K562 (cell line): Measurements from ENCODE around the gene NRSN2. TPM values are rescaled to one million over a fixed set of nuclear protein-coding genes. Genes with fewer than 3 reads are reported as not detected.
A peak's percentile ranks its signal among the peaks of the same experiment; 100 is the strongest.

ENCODE experiments used
- ARID1B ChIP-seq: fragments of 450-650 bp; IDR thresholded peaks from 2 replicates; pipeline ENCODE4 v1.6.1; 2016; ENCODE audit warnings: antibody characterized with exemption, mild to moderate bottlenecking, inconsistent platforms
- ETV5 ChIP-seq: sonication (generic); formaldehyde crosslinking; IDR thresholded peaks from 2 replicates; pipeline ENCODE4 v1.4.0; 2020; ENCODE audit warnings: low read depth, mild to moderate bottlenecking, missing genetic modification reagents
- GATA2 ChIP-seq: sonication (generic); formaldehyde crosslinking; IDR thresholded peaks from 2 replicates; pipeline ENCODE4 v1.4.0; 2020; ENCODE audit warnings: mild to moderate bottlenecking, missing genetic modification reagents
- HNRNPUL1 ChIP-seq: fragments of 200-400 bp; formaldehyde crosslinking; IDR thresholded peaks from 2 replicates; pipeline ENCODE4 v1.6.1; 2017; ENCODE audit warnings: low read length
- HSF4 ChIP-seq: fragments of 250-450 bp; sonication (Bioruptor Pico); IDR thresholded peaks from 2 replicates; pipeline ENCODE4 v2.1.2; 2022; ENCODE audit warnings: mild to moderate bottlenecking, moderate library complexity, borderline replicate concordance
- ILF3 ChIP-seq: fragments of 450-650 bp; IDR thresholded peaks from 2 replicates; pipeline ENCODE4 v1.6.1; 2018; ENCODE audit warnings: antibody characterized with exemption, mild to moderate bottlenecking, moderate library complexity, borderline replicate concordance
- KLF1 ChIP-seq: fragments of 450-650 bp; IDR thresholded peaks from 2 replicates; pipeline ENCODE4 v1.6.1; 2016; ENCODE audit warnings: missing genetic modification characterization, missing compliant biosample characterization
- MAFF ChIP-seq: IDR thresholded peaks from 2 replicates; pipeline ENCODE4 v1.6.1; 2012; ENCODE audit warnings: low read length, improper control_type of control experiment
- SMARCB1 ChIP-seq: IDR thresholded peaks from 2 replicates; pipeline ENCODE4 v1.6.1; 2011; ENCODE audit warnings: improper control_type of control experiment, low read depth; ENCODE audit not compliant: insufficient read length
- SREBF2 ChIP-seq: sonication (generic); formaldehyde crosslinking; IDR thresholded peaks from 2 replicates; pipeline ENCODE4 v1.4.0; 2020; ENCODE audit warnings: mild to moderate bottlenecking, missing genetic modification reagents
- TCFL5 ChIP-seq: fragments of 250-450 bp; sonication (Bioruptor Pico); conservative IDR thresholded peaks from 2 replicates; pipeline ENCODE4 v1.6.1; 2021; ENCODE audit warnings: mild to moderate bottlenecking, moderate library complexity, matching md5 sums
- TEAD2 ChIP-seq: fragments of 450-650 bp; IDR thresholded peaks from 2 replicates; pipeline ENCODE4 v1.6.1; 2016; ENCODE audit warnings: missing genetic modification characterization, control low read depth, missing compliant biosample characterization
- TEAD4 ChIP-seq, 2 experiments: sonication (generic) in 1 of 2; formaldehyde crosslinking in 1 of 2; IDR thresholded peaks; 2 replicates each; pipeline versions ENCODE4 v1.6.1 to v1.8.0; 2012 to 2022; ENCODE audit warnings: borderline replicate concordance in 1 of 2, inconsistent platforms in 1 of 2, low read length in 1 of 2, mild to moderate bottlenecking in 1 of 2, missing genetic modification reagents in 1 of 2
- ZNF197 ChIP-seq: fragments of 200-800 bp; sonication (Bioruptor generic); IDR thresholded peaks from 2 replicates; pipeline ENCODE4 v1.6.1; 2016; ENCODE audit warnings: low read depth, missing genetic modification characterization, missing compliant biosample characterization
- ZNF212 ChIP-seq: fragments of 450-650 bp; formaldehyde crosslinking; IDR thresholded peaks from 2 replicates; pipeline ENCODE4 v1.4.0; 2020; ENCODE audit warnings: mild to moderate bottlenecking
- polyA plus RNA-seq, 8 experiments: library from polyadenylated mRNA; depleted of rRNA in 4 of 8; stranded (reverse) in 5 of 8; unstranded in 3 of 8; fragments of >200 nt; fragmentation: Nextera tagmentation in 2 of 8; fragmentation: Illumina TruSeq in 1 of 8; extraction: Ambion mirVana in 2 of 8; extraction: Trizol in 1 of 8; gene quantifications; 2 replicates each; pipeline versions ENCODE4 v1.2.1 to v1.2.3, GENCODE V29; 2011 to 2014; ENCODE audit warnings: inconsistent platforms in 1 of 8, missing spikeins in 1 of 8
- total RNA-seq, 7 experiments: library from RNA; depleted of rRNA in 6 of 7; stranded (reverse); fragments of >200 nt in 6 of 7; fragmentation: Illumina TruSeq in 2 of 7; extraction: Trizol in 2 of 7; gene quantifications; 2 replicates each; pipeline versions ENCODE4 v1.2.1 to v1.2.3, GENCODE V29; 2011 to 2021; ENCODE audit warnings: low replicate concordance in 1 of 7
- TF ChIP-seq, protein P1 (sequence below): fragments of 200-800 bp; sonication (Bioruptor generic); IDR thresholded peaks from 2 replicates; pipeline ENCODE4 v1.6.1; 2017; ENCODE audit warnings: missing genetic modification characterization, missing compliant biosample characterization
- TF ChIP-seq, protein P2 (sequence below): sonication (generic); formaldehyde crosslinking; IDR thresholded peaks from 2 replicates; pipeline ENCODE4 v1.8.1; 2023; ENCODE audit warnings: missing genetic modification reagents, mild to moderate bottlenecking, borderline replicate concordance
- TF ChIP-seq, protein P3 (sequence below): sonication (generic); formaldehyde crosslinking; IDR thresholded peaks from 2 replicates; pipeline ENCODE4 v1.8.1; 2023; ENCODE audit warnings: mild to moderate bottlenecking, missing genetic modification reagents, moderate library complexity

The NRSN2 gene
- total and polyA plus RNA-seq, 9 of the 15 experiments (the other 6 are each of a cell fraction or from before 2014, with no cell fraction given): 7.5 to 29.7 (median 11.1) TPM

DNA sequence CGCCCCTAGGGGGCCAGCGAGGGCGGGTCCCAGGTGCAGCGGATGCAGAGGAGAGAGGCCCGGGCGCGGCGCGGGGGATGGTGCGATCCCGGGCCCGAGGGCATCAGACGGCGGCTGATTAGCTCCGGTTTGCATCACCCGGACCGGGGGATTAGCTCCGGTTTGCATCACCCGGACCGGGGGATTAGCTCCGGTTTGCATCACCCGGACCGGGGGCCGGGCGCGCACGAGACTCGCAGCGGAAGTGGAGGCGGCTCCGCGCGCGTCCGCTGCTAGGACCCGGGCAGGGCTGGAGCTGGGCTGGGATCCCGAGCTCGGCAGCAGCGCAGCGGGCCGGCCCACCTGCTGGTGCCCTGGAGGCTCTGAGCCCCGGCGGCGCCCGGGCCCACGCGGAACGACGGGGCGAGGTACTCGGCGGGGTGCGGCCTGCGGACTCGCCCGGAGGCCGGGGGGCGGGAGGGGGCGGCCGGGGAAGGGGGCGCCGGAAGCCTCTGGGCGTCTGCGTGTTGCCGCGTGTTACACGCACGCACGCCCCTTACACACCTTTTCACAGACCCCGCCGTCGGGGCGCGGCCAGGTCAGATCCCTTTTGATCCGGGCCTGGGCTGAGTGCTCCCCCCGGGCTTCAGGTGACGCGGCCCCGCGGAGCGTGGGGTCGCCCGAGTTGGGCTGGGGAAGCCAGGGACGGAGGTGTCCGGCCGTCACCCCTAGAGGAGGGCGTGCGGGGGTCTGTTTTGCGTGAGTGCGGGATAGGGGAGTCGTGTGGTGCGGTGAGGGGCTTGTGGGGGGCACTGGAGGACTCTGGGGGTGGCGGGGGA is 34.1 kb downstream of the NRSN2 start (continued):
- TF ChIP-seq, protein P1, sequence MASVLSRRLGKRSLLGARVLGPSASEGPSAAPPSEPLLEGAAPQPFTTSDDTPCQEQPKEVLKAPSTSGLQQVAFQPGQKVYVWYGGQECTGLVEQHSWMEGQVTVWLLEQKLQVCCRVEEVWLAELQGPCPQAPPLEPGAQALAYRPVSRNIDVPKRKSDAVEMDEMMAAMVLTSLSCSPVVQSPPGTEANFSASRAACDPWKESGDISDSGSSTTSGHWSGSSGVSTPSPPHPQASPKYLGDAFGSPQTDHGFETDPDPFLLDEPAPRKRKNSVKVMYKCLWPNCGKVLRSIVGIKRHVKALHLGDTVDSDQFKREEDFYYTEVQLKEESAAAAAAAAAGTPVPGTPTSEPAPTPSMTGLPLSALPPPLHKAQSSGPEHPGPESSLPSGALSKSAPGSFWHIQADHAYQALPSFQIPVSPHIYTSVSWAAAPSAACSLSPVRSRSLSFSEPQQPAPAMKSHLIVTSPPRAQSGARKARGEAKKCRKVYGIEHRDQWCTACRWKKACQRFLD: peak; percentile 70; the same call in 1 of the 2 replicates
- TF ChIP-seq TCFL5 (CRISPR knock-in tag) (no peak), HSF4 (no peak), TEAD4 (IDR thresholded peaks at IDR 0.05; ENCODE audit: low read length) (no peak; the same call in 1 of the 2 replicates), TEAD4 (CRISPR knock-in tag; IDR thresholded peaks at IDR 0.05; ENCODE audit: borderline replicate concordance) (no peak), ZNF212 (no peak), TEAD2 (tag) (no peak), SMARCB1 (no peak), ETV5 (CRISPR knock-in tag) (peak; percentile 100), GATA2 (CRISPR knock-in tag) (no peak), MAFF (no peak), ARID1B (peak; percentile 85), SREBF2 (CRISPR knock-in tag) (no peak), KLF1 (peak; percentile 94), ILF3 (no peak), HNRNPUL1 (no peak), ZNF197 (CRISPR knock-in tag) (no peak)
- TF ChIP-seq, protein P2, sequence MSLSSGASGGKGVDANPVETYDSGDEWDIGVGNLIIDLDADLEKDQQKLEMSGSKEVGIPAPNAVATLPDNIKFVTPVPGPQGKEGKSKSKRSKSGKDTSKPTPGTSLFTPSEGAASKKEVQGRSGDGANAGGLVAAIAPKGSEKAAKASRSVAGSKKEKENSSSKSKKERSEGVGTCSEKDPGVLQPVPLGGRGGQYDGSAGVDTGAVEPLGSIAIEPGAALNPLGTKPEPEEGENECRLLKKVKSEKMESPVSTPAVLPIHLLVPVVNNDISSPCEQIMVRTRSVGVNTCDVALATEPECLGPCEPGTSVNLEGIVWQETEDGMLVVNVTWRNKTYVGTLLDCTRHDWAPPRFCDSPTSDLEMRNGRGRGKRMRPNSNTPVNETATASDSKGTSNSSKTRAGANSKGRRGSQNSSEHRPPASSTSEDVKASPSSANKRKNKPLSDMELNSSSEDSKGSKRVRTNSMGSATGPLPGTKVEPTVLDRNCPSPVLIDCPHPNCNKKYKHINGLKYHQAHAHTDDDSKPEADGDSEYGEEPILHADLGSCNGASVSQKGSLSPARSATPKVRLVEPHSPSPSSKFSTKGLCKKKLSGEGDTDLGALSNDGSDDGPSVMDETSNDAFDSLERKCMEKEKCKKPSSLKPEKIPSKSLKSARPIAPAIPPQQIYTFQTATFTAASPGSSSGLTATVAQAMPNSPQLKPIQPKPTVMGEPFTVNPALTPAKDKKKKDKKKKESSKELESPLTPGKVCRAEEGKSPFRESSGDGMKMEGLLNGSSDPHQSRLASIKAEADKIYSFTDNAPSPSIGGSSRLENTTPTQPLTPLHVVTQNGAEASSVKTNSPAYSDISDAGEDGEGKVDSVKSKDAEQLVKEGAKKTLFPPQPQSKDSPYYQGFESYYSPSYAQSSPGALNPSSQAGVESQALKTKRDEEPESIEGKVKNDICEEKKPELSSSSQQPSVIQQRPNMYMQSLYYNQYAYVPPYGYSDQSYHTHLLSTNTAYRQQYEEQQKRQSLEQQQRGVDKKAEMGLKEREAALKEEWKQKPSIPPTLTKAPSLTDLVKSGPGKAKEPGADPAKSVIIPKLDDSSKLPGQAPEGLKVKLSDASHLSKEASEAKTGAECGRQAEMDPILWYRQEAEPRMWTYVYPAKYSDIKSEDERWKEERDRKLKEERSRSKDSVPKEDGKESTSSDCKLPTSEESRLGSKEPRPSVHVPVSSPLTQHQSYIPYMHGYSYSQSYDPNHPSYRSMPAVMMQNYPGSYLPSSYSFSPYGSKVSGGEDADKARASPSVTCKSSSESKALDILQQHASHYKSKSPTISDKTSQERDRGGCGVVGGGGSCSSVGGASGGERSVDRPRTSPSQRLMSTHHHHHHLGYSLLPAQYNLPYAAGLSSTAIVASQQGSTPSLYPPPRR (CRISPR knock-in tag): 0 out of 2 replicates have a peak, but pooled peaks have one; percentile 22
- TF ChIP-seq, protein P3, sequence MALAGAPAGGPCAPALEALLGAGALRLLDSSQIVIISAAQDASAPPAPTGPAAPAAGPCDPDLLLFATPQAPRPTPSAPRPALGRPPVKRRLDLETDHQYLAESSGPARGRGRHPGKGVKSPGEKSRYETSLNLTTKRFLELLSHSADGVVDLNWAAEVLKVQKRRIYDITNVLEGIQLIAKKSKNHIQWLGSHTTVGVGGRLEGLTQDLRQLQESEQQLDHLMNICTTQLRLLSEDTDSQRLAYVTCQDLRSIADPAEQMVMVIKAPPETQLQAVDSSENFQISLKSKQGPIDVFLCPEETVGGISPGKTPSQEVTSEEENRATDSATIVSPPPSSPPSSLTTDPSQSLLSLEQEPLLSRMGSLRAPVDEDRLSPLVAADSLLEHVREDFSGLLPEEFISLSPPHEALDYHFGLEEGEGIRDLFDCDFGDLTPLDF (CRISPR knock-in tag): peak; percentile 61
